Stimulated activated CD8-positive, alpha-beta memory T cell treated with anti-CD3 and anti-CD28 coated beads, Interleukin-15, amount 100 ng/mL, for 24 hours (primary cell): ENCODE data around the gene ABHD16A.
A peak's percentile ranks its signal among the peaks of the same experiment; 100 is the strongest.

Source experiments
- DNase-seq: peaks from one replicate; pipeline ENCODE4 v3.0.0-alpha.2; 2020; ENCODE audit warnings: low read depth

ABHD16A gene

DNA sequence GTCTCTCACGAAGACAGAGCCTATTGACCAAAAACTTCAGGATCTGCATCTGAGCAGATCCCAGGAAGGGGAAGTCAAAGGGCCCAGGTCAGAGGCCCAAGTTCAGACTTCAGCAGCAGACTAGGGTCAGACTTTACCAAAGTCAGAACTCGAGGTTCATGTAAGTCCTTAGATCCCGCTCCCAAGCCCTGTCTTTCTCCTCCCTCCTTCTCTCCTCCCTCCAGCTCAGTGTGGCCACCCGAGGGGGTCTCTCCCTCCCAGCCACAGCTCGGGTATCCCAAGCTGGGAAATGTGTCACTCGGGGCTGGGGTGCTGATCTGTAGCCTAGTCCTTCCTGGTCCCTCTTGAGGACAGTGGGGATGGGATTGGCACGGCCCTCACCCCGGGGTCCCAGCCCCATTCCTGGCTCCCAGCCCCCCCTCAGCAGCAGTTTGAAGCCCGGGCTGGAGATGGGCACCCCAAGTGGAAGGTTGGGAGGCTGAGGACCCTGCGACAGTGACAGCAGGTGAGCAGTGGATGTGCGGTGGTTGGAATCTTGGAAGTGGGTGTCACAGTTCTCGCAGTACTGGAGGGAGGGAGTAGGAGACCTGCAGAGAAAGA lies 40.9 kb downstream of the ABHD16A start:
- no peak for DNase-seq

DNA sequence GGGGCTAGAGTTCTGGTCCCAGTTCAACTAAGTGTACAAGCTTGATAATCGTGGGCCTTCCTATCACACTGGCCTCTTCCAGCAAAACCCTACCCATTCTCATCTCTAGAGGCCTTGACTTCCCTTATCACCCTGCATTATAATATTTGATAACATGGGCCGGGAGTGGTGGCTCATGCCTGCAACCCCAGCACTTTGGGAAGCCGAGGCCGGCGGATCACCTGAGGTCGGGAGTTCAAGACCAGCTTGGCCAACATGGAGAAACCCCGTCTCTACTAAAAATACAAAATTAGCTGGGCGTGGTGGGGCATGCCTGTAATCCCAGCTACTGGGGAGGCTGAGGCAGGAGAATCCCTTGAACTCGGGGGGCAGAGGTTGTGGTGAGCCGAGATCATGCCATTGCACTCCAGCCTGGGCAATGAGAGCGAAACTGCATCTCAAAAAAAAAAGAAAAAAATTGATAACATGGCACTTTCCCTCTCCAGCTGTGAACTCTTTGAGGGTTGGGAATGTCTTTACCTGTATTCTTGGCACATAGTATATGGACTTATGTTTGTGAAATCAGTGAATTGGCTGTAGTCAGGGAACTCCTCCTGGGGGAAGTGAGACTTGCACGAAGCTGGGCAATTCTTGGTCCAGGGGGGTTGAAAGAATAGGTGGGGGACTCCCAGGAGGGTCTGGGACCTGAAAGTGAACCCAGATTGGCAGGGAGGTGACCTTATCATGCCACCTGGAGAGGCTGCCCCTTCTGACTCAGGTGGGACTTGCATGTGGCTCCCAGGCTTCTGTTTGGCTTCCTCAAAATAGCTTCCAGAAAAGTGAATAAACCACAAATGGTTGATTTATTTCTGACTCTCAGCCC lies 41.6 kb downstream of the ABHD16A start:
- no peak for DNase-seq

DNA sequence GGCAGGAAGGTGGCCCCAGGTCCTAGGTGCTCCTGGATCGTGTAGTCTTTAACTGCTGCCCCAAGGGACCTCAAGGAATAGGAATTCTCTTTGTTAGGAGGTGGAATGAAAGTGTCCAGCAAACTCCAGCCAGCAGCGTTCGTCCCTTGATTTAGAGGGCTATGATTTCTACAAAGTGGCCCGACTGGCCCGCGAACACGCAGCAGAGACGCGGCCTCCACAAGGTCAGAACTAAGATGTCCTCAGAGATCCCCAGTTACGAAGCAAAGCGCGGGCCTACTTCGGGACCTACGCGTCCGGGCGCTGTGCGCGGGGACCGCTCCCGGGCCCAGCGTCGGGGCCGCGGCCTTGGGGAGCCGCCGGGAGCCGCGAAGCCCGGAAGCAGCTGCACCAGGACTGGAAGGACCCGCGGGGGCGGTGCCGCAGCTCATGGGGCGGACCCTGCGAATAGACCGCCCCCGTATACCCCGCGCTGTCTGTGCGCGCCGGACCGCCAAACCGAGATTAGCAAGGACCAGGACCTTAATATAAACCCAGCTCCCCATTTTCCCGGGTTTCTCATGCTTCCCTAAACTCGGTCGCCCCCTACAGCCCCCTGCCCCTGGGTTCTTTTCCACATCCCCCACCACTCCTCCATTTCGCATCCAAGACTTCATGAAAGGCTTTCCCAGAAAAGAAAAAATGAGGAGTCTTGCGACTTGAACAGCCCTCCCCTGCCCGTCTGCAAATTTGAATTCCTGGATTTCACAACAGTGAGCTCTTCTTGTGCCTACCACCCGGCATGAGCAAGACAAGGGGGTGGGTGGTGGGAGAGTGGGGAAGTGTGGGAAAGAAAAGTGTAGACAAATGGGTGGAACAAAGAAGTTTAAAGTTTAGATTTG lies 42.5 kb downstream of the ABHD16A start, which contains the start of gene C6orf47:
Gene C6orf47, minus strand, starts transcription at position 398 of the 881 bp plus-strand sequence. CDS start 831 bp downstream, outside the sequence.
- peak; percentile 47 for DNase-seq

DNA sequence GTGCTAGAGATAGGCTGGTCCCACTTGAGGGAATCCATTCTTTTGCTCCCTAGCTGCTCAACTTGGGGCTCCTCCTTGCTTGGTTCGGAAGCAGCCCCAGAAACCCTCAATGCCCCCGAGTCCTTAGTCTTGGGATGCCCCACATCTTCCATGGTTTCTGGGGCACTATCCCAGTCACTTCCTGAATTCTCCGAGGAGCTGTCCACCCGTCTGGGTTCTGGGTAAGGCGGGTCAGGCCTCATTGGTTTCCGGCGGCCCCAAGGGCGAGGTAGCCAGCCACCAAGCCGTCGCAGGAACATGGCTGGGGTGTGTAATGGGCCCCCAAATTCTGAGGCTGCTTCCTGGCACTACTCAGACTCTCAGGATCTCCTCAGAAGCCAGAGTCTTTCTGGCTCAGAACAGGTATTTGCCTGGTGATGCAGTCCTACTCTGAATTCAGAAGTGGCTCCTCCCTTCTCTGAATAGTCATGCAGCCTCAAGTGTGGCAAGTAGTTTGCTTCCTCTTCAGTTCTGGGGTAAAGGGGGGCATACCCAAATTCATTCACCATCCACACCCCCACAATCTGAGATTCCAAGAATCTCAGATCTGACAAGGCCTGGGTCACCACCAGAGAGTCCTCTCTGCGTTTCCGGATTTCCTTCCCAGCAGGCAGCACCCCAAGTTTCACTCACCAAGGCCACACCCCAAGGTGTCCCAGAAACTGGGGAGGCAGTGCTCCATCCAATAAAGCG lies 43.3 kb downstream of the ABHD16A start:
- no peak for DNase-seq

DNA sequence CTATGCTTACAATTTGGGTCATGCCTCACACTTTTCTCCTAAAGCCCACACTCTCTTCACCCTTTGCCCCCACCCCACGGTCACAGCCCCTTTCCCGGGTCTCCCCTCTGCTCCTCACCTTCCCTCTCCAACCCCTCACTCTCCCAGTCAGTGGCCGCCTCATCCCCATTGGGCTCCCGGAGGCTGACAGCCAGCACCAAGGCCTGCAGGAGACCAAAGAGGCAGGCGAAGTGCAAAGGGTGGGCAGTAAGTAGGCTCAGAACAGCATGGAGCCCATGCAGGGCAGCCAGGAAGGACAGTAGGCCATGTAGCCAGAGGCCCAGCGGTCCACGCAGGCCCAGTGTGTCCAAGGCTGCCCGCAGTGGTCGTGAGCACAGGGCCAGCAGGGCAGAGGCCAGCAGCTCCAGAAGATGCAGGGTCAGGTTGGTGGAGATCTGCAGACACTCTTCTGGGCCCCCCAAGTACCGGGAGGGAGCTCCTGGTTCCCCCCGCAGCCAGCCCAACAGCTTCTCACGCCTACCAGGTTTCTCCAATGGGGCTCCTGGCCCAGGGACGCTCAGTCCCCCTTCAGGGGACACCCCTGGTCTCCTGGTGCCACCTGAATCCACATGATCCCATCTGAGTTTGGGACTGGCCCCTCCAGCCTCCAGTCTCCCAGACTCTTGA lies 44.0 kb downstream of the ABHD16A start:
- DNase-seq = no peak

- no peak for DNase-seq
These were observed 44.9 kb downstream of the ABHD16A start for GRCh38 chr6:31658158-31658688.

DNA sequence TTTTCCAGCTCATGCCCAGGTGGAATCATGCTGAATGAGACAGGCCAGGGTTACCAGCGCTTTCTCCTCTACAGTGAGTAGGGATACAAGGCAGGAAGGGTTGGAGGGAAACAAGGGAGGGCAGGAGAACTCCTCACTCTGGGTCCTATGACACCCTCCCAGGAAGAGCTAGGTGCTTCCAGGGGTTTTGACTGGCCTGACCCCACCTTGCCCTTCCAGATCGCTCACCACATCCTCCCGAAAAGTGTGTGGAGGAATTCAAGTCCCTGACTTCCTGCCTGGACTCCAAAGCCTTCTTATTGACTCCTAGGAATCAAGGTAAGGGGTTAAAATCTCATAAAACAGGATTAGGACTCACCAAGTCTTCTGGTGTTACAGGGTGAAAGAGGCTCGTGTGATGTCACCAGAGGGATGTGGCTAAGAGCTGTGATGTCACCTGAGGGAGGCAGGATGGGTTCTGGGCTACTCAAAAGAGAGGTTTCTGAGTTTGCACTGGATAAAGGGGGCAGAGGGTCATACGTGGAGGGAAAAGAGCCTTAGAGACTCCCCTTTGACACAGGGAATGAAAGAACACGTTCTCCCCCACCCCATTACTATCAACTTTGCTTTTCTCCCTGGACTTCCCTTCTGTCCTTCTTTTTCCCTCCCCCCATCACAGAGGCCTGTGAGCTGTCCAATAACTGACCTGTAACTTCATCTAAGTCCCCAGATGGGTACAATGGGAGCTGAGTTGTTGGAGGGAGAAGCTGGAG lies 45.5 kb downstream of the ABHD16A start:
- DNase-seq = no peak

- no peak for DNase-seq
These were observed 47.5 kb downstream of the ABHD16A start, which contains the start of gene APOM for GRCh38 chr6:31655349-31656237. Gene APOM, plus strand, starts transcription at chr6:31655894. Its CDS starts 73 bp downstream, at chr6:31655967.

- no peak for DNase-seq
These were observed 48.4 kb downstream of the ABHD16A start for GRCh38 chr6:31654574-31655348.

DNA sequence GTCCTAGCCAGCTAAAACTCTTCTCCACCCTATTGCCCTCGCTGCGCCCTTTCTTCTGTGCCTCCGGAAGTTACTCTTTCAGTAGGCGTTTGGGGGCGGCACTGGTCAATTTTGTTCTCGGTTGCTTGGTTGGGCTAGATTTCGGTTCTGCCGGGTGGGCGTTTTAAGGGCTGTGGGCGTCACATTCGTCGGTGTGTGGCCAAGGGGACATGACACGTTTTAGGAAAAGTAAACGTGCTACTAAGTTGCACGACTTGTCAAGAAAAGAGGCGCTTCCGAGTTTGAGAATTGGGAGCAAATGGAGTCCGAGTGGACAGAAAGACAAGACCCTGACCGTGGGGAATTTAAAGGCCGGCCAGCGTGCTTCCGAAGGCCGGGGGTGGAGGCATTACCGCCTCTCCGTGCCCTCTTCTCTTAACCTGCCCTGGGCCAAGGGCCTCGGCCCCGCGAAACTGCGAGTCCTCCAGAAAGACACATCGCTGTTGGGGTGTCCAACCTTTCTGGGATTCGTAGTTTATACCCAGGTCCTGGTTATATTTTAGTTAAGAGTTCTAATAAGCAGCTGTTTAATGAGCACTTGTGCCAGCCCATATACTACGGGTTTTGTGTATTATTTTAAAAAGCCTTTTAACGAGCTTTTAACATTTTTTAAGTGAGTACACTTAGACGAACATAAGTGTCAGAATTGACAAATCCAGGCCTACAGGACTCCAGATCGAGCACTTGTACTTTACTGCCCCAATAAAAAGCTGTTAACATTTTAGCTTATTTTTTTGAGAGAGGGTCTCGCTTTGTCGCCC lies 50.0 kb downstream of the ABHD16A start:
- no peak for DNase-seq

DNA sequence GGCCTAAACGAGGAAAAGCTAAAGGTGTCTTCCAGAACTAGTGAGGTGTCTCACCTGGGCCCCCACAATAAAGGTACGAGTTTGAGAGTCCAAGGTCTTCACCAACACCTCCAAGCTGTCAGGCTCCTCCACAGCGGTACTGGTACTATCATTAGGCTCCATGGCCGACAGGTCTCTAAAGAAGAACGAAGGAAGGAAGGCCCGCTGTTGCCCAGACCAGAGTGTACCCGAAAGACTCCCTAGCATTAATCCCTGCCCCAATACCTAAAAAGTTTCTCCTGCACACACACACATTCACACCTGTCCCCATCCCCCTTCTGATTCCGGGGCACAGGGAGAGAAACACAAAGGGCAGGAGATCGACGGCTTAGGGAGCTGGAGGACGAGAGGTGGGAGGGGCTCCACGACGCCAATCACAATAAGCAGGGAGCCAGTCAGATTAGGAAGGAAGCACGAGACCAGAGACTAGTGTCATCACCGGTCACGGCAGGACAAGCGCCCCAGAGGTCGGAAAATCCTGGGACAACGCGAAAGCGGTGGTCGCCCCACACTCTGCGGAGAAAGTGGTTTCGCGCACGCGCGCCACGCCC lies 51.4 kb downstream of the ABHD16A start:
- no peak for DNase-seq

GRCh38 chr6:31645325-31645724 lies 57.8 kb downstream of the ABHD16A start:
- DNase-seq = no peak

GRCh38 chr6:31643818-31644454 lies 59.2 kb downstream of the ABHD16A start:
- no peak for DNase-seq

GRCh38 chr6:31642798-31643570 lies 60.1 kb downstream of the ABHD16A start:
- DNase-seq = no peak

GRCh38 chr6:31641370-31641769 lies 61.8 kb downstream of the ABHD16A start:
- no peak for DNase-seq

- no peak for DNase-seq
These were observed 62.5 kb downstream of the ABHD16A start for GRCh38 chr6:31640612-31641011.
